HL-60/S4 treated with phorbol 12-myristate 13-acetate at 8.2 ng/mL for 4 days and 3 days (cell line): ENCODE data around the gene TDRD1.

Experiments
- in situ Hi-C: fragments of 300-500 bp; cut with MboI; formaldehyde crosslinking; loops from 2 replicates; pipeline ENCODE4 v1.15.0; 2022; ENCODE audit warnings: low sequenced_read_pairs

TDRD1 gene

DNA sequence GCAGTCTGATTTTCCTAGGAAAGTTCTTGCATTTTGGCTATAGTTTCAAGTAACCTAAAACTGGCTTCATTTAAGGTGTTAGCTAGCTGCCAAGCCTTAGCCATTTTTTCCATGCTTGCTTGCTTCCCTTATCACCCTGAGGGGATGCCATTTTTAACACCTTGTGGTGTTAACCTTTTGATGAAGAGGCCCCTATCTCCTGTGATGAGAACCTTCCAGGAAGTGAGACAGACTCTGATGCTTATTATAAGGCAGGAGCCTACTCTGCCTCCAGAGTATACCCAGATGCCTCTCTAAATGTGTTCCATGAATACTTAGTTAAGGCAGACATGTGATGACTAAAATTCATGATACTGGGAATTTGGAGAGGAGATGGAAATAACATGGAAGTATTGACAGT is 55.0 kb downstream of the TDRD1 start:
- in situ Hi-C loops: no loop called here

DNA sequence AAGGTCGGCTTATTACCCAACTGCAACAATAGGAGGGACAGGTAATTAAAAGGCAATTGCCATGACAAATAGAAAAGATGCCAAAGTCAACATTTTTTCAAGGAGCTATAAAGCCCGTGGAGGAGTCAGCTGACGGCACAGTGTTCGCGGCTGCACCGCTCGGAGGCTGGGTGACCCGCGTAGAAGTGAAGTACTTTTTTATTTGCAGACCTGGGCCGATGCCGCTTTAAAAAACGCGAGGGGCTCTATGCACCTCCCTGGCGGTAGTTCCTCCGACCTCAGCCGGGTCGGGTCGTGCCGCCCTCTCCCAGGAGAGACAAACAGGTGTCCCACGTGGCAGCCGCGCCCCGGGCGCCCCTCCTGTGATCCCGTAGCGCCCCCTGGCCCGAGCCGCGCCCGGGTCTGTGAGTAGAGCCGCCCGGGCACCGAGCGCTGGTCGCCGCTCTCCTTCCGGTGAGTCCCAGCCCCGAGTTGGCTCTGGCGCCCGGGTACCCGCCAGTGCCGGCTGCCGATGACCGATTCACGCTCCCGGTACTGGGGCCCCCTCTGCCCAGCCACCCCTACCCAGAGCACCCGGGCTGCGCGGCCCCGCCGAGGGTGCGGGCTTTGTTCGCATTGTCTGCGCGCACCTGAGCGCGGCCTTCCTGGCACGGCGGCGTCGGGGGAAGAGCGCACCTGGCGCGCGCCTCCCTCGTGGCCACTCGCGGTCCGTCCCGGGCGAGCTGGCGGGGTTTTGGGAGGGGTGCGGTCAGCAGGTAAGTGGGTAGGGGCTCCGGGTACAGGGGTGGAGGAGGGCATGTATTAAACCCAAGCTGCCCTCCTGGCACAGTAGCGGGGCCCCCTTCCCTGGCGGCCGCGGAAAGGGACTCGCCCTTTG is 60.2 kb downstream of the TDRD1 start, which contains the start of gene VWA2:
VWA2 (plus strand) TSS at position 138 of the 877 bp plus-strand sequence. CDS start 9,460 bp downstream, outside the sequence.
- in situ Hi-C loops: no loop called here

DNA sequence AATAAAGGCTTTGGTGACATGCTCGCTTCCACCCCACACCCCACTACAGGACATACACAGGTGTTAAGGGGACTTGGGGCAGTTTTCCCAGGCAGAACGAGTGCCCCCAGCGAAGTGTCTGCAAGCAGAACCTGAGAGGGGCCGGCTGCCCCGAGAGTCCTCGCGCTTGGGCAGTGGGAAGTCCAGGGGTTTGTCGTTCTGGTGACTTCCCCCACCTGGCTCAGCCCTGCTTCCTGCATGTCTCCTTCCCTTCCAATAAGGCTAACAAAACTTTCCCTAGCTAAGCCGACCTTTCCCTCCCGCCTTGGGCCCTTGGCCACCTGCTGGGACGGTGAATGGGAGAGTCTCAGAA is 60.8 kb downstream of the TDRD1 start:
- in situ Hi-C loops: no loop called here

DNA sequence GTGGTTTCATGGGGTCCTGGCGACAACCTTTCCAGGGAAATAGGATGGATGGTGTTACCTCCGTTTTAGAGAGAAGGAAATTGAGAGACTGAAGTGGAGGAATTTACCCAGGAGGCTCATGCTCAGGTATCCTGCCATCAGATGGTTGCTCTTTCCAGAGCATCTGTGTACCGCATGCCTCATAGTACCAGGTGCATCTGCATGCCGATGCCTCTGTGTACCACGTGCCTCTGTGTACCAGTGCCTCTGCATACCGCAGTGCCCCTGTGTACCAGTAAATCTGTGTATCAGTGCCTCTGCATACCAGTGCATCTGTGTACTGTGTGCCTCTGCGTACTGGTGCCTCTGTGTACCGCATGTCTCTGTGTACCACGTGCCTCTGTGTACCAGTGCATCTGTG is 63.1 kb downstream of the TDRD1 start:
- in situ Hi-C loops: no loop called here

DNA sequence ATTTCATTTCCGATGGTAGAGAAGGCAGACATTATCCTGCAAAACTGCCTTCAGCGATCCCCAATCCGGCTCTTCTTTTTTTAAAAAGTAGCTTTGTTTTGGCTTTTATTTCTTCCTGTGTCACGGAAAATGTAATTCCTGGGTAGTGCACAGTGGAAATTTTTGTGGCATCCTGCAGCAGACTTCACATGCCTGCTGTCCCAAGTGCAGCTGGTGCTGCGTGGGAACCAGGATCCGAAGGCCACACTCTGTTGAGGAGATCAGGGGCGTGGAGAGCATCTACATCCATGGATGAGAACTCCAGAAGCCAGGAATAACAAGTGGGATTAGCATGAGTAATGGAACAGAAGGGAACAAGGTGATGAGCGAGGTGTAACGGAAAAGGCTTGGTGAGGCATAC is 64.5 kb downstream of the TDRD1 start:
- in situ Hi-C loops: no loop called here

DNA sequence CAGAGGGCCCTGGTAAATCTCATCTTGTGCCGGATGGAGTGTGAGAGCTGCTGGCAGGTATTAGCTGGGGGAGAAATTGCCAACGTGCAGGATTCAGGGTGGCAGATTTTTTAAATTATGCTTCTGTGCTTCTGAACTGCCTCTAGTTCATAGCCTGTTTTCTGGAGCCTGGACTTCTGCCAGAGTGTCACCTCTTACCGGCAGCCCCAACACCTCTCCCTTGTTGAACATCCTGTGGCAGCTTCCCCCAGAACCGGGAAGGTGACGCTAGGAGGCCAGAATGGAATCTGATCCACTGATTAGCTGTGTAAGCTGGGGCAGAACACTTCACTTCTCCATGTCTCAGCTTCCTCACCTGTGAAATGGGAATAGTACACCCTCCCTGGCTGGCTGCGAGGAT is 65.0 kb downstream of the TDRD1 start:
- in situ Hi-C loops: no loop called here

DNA sequence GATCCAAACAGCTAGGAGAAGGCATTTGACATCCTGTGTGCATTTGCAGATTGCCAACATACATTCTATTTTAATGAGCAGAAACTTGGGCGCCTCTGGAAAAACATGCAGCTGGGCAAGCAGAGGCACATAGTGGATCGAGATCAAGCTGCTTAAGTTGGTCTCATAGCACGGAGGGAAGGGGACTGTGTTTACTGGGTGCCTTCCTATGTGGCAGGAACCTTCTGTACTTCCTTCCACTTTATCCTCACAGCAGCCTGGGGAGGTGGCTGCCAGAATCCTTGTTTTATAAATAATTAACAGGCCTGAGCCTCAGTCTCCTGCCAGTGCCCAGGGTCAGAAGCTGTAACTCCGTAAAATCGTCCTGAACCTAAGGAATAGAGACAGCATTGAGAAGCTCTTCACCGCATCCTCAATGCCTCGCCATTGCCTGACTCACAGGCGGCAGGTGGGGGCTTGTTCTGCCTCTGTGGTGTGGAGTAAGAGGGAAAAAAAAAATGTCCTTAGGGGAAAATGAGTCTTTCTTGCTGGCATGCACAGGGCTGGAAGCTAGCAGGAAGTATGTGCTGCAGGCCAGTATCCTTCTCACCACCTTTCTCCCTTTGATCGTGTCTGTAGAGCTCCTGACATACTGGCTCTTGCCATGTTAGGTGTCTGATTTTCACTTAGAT is 66.1 kb downstream of the TDRD1 start:
- in situ Hi-C loops: no loop called here

DNA sequence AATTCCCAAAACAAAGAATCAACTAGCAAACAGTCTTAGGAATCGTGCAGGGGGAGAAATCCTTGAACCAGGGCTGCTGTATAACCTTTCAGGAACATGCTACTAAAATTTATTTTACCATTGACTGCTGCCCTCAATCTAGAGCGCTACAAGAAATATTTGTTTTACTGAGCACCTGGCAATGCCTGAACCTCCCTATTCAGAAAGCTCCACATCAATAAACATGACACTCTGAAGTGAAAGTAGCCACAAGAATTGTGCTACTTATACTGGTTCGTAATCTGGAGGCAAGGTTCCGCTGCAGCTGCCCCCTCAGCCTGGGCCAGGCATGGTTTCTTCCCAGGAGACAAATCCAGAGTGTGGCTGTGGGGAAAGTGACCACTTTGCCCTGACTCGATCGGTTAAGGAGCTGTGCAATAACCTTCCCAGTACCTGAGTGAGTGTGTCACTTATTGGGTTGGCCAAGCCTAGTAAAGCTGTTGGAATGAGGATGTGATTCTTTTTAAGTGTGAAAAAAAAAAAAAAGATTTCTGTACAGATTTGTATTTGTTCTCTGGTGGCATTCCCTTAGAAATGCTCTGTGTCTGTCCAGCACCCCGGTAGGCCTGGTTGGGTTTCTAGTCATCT is 67.6 kb downstream of the TDRD1 start:
- in situ Hi-C loops: no loop called here

DNA sequence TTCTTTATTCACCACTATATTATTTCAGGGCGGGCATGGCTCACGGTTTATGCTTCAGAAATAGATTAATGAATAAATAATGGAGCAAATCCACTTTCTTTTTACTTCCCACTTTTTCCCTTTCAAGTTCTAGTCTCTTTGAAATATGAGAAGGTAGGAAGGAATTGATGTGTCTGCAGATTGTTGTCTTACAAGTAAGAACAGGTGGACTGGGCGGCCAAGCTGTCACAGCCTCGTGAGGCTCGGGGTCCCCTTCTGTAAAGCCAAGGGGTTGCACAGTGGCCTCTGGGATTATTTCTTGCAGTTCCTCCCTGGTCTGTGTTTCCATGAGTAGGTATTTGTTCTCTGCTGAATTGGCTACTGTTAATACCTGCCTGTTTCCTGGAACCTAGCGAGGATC is 71.1 kb downstream of the TDRD1 start:
- in situ Hi-C loops: no loop called here

DNA sequence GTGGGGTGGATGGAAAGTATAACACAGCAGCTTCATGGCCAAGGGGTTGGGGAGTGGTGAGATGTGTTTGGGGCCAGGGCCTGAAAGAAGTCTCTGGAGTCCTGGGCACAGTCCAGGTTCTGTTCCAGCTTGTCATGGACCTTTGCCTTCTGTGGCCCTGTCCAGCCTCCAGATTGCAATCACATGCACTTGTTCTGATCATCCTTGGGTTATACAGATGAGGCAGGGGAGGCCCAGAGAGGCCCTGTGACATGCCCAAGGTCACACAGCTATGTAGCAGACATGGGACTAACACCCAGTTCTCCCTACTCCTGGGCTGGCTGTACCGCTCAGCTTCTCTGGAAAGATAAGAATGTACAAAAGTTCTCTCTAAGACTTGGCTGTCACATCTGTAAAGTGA is 71.6 kb downstream of the TDRD1 start:
- in situ Hi-C loops: no loop called here

DNA sequence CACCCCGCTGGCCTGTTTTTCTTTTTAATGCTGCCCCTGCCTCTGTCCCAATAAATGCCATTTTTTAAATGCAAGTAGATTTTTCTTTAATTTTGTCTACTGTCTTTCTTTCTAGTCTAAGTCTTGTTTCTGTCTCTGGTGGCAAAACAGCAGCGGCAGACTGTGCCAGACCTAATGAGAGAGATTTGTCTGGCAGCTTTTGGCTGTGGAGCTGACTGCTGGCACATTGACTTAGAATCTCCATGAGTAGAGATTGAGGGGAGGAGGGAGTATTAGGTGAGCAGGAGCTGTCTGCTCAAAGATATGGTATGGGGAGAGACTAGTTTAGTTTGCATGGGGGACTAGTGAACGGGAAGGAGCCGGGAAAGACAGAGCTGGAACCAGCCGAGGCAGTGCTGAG is 72.9 kb downstream of the TDRD1 start:
- in situ Hi-C loops: no loop called here

DNA sequence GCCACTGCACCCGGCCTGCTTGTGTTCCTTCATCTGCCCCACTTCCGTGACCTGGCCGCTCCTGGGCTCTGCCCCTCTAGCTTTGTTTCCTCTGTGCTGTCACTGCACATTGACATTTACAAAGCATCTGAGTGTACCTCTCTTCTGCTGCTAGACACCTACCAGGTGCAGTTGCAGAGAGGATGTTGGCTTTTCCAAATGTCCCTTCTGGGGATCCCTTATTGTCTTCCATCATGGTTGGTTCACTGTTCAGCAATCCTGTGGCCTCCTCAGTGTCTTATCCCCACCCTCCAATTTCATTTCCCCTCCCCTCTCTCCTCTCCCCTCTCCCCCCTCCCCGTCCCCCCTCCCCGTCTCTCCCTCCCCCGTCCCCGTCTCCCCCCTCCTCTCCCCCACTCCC is 73.7 kb downstream of the TDRD1 start:
- in situ Hi-C loops: no loop called here

DNA sequence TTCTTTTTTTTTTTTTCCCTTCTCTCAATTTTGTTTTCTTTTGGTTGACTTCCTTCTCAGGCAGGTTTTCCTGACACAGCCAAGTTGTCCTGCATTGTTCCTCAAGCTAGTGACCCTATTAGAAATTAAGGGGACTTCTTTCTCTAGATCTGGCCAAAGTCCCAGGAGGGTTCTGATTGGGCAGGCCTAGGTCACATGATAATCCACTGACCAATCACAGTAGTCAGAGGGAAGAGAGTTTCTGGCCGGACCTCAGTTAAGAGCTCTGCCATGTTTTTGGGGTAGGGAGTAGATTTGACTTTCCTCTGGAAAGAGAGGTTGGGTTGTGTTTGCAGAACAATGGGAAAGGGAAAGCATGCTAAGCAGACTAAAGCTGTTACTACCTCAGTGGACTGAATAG is 76.1 kb downstream of the TDRD1 start:
- in situ Hi-C loops: no loop called here

DNA sequence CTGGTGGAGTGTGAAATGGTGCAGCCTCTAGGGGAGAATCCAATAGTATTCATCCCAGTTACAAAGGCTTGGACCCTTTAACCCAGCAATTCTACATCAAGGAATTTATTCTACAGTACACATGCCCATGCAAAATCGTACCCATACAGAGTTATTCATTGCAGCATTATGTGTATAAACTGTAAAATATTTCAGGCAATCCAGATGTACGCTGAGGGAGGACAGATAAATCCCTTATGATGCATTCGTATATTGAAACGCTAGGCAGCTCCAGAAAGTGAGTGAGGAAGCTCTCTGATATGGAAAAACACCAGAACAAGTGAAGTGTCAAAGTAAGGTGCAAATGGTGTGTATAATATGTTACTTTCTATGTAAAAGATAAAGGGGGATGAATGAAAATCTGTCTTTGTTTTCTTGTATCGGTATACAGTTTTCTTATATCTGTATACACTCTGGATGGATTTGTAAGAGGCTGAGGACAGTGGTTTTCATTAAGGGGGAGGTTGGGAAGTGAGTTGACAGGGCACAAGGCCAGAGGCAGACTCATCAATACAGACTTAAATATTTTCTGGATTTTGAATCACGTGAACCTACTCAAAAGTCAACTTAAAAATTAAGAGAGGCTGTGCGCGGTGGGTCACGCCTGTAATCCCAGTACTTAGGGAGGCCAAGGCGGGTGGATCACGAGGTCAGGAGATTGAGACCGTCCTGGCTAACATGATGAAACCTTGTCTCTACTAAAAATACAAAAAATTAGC is 77.0 kb downstream of the TDRD1 start:
- in situ Hi-C loops: no loop called here

DNA sequence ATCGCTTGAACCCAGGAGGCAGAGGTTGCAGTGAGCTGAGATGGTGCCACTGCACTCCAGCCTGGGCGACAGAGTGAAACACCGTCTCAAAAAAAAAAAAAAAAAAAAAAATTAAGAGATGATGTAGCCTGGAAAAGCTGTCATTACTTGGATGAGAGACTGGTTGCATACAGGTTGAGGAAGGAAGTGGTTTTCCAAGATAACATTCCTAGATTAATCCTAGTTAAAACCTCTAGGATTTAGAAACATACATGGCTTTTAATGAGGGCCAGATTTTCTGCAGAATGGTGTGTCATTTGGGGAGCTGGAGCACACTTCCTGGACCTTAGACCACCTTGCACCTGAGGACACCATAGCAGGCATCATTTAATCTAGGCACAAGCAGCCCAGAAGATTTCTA is 77.7 kb downstream of the TDRD1 start:
- in situ Hi-C loops: no loop called here

DNA sequence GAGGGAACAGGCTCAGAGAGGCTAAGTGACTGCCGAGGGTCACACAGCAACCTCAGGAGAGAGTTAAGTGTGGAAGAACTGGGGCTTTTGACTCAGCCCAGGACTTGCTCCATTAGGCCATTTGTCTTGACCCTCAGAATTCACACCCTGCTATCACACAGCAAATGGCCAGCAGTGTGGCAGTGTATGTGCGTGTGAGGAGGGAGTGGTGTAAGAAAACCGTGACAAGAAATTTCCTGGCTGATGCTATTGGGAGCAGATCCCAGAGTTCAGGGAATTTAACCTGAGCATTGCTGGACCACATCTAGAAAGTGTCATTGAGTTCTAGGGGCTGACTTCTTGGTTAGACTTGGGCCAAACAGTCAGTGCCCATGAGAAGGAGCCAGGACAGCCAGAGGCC is 78.3 kb downstream of the TDRD1 start:
- in situ Hi-C loops: no loop called here

DNA sequence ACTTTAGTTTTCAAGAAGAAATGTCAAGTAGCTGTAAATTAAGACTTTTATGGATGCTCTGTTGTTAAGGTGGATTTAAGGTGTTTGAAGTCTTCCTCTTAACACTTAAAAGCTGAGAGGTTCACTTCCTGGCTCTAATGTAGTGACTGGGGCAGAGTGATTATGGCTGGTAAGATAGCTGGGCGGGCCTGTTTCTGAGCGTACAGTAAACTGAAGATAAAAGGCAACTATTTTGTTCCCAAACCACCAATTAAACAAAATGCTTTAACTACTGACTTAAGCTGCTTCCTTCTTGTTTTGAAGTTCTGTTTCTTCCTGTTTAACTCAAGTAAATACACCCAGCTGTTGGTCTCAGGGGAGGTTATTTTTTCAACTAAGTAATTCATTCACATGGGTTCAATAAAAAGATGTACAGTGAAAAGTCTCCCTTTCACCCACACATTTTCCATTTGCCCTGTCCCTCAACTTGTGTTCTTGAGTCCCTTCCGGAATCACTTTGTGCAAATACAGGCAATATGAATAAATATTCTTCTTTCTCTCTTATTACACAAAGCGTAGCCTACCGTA is 79.2 kb downstream of the TDRD1 start:
- in situ Hi-C loops: no loop called here

DNA sequence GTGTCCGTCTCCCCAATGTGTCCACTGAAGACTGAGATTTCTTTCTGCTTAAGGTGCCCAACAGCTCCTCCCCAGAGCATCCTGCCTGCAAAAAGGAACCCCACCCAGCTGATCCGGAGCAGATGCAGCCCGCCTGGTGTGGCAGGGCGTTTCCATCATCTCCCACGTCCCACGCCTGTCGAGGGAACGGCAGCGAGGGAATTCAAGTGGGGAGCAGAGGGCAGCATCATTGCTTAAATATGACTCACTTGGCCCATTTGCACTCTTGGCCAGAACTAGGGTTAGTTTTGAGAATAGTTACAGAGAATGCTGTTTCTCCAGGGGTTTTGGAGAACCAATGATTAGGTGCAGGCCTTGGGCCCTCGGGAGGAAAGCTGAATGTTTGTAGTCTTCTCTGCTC is 80.7 kb downstream of the TDRD1 start:
- in situ Hi-C loops: no loop called here

DNA sequence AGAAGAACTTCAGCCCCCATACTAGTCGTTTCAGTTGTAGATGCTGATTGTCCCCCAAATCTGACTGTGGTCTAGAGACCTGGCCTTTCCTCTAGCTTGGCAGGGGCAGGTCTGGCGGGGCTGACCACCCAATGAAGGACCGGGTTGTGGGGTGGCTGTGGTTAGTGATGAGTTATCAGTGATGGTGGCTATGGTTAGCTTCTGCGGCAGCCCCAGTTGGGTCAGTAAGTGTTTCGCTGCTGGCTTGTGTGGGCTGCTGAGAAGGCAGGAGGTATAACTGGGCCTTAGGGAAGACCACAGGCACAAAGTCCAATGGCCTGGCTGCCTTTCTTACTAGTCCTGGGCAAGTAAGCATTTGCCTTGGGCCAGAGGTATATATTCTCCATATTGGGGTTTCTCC is 81.2 kb downstream of the TDRD1 start:
- in situ Hi-C loops: no loop called here

DNA sequence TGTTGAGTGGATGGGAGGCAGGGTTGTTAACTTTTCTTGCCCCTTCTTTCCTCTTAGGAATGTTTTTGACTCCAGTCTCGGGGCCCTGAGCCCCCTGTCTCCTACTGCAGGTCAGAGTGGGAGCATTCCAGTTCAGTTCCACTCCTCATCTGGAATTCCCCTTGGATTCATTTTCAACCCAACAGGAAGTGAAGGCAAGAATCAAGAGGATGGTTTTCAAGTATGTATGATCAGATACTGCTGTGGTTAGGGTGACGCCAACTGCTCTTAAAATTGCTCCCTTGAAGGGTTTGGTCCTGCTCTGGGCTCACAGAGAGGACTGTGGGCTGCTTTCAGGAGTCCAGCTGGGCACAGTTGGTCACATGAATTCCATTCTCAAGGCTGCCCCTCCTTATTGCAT is 81.9 kb downstream of the TDRD1 start:
- in situ Hi-C loops: no loop called here

DNA sequence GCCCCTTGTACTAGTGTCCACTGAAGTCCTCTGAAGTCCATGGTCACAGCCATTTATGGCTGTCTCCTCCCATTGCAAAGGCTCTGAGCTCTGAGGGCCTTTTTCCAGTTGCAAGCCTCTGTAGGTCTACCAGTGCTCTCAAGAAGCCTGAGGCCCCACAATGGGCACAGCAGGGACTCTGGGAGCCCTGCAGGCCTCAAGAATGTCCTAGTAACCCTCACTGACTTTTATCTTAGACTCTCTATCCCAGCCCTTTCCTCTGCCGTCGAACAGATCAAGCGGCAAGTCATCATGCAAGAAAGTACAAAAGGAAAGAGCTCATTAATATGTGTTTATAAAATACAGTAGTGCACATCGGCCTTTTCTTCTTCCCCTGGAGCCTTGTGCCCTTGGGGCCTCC is 83.3 kb downstream of the TDRD1 start:
- in situ Hi-C loops: no loop called here
